HepG2 (cell line): ENCODE measurements around the gene GMEB2. TPM values are rescaled to one million over a fixed set of nuclear protein-coding genes. Genes with fewer than 3 reads are reported as not detected.

Source experiments
- ATAC-seq: fragments of 200-7000 bp; cut with Tn5 transposase; 3 replicates; pipeline ENCODE4 v1.9.1; 2020; ENCODE audit warnings: mild to moderate bottlenecking, moderate library complexity
- BruUV-seq: library from RNA; stranded (reverse); fragments of 400-500 nt; replicated peaks from 2 replicates; lab custom pipeline; 2021; lab: Mats Ljungman, UMichigan
- CTCF ChIA-PET: fragments of 300-600 bp; formaldehyde crosslinking; extraction: SDS; loops from one replicate; lab custom pipeline; 2021; ENCODE audit warnings: low total read pairs, inconsistent platforms, low intra/inter-chr PET ratio; lab: Yijun Ruan, JAX
- POLR2A ChIA-PET: fragments of 350-600 bp; sonication (Branson Sonifier 250); formaldehyde crosslinking; loops from one replicate; lab custom pipeline; 2020; ENCODE audit warnings: antibody characterized with exemption, inconsistent platforms; lab: Yijun Ruan, JAX
- DNase-seq: peaks from one replicate; pipeline ENCODE4 v3.0.0-alpha.2; 2015; ENCODE audit warnings: low spot score
- FAIRE-seq: peaks from 3 replicates; lab custom pipeline; 2011; peaks lifted over from hg19 to GRCh38; lab: Jason Lieb, UNC
- H2AFZ ChIP-seq: one replicate; pipeline ENCODE4 v1.6.1; 2011; ENCODE audit warnings: low read length, inconsistent platforms
- H3K27ac ChIP-seq: fragments of 300-600 bp; 3 replicates; pipeline ENCODE4 v1.8.0; 2011; ENCODE audit warnings: mixed run types, mild to moderate bottlenecking, mixed read lengths, low read length, inconsistent platforms; ENCODE audit not compliant: insufficient read depth; ENCODE audit errors: extremely low read length
- H3K27me3 ChIP-seq, 2 experiments: fragments of 200-600 bp in 1 of 2; 2 replicates in 1 of 2; 3 replicates in 1 of 2; pipeline versions ENCODE4 v1.6.0 to v1.8.0; 2011; ENCODE audit warnings: low read length in 2 of 2, mild to moderate bottlenecking in 2 of 2, moderate library complexity in 2 of 2, inconsistent platforms in 1 of 2; ENCODE audit not compliant: insufficient read depth in 2 of 2, control insufficient read depth in 1 of 2
- H3K36me3 ChIP-seq, 2 experiments: fragments of 200-600 bp in 1 of 2; replicated peaks in 1 of 2; 2 replicates in 1 of 2; 3 replicates in 1 of 2; pipeline versions ENCODE4 v1.5.1 to v1.8.0; 2011; ENCODE audit warnings: low read length in 2 of 2, inconsistent platforms in 1 of 2; ENCODE audit not compliant: insufficient read depth in 2 of 2, control insufficient read depth in 1 of 2
- H3K4me1 ChIP-seq: 2 replicates; pipeline ENCODE4 v1.5.1; 2012; ENCODE audit warnings: low read length, inconsistent platforms; ENCODE audit not compliant: insufficient read depth
- H3K4me2 ChIP-seq: 2 replicates; pipeline ENCODE4 v1.6.0; 2011; ENCODE audit warnings: low read depth, low read length, inconsistent platforms
- H3K4me3 ChIP-seq, 3 experiments: fragments of 200-600 bp in 1 of 3; sonication (generic), shearing (Covaris generic) in 1 of 3; replicated peaks in 1 of 3; 2 replicates each; pipeline ENCODE4 v1.5.1; 2011 to 2016; ENCODE audit warnings: low read length in 3 of 3, inconsistent platforms in 2 of 3, low read depth in 2 of 3, mild to moderate bottlenecking in 2 of 3, control low read depth in 1 of 3, mixed read lengths in 1 of 3; ENCODE audit not compliant: insufficient read depth in 1 of 3
- H3K79me2 ChIP-seq: one replicate; pipeline ENCODE4 v1.6.1; 2011; ENCODE audit warnings: low read length, inconsistent platforms; ENCODE audit not compliant: insufficient read depth
- H3K9ac ChIP-seq: 2 replicates; pipeline ENCODE4 v1.6.0; 2011; ENCODE audit warnings: mild to moderate bottlenecking, low read depth, low read length, inconsistent platforms; ENCODE audit not compliant: insufficient read depth
- H3K9me3 ChIP-seq: 2 replicates; pipeline ENCODE4 v1.5.1; 2012; ENCODE audit warnings: mild to moderate bottlenecking, low read length
- H4K20me1 ChIP-seq: 2 replicates; pipeline ENCODE4 v1.6.0; 2011; ENCODE audit warnings: inconsistent platforms, mild to moderate bottlenecking, low read length, moderate library complexity; ENCODE audit not compliant: insufficient read depth
- GLI4 ChIP-seq: sonication (generic); formaldehyde crosslinking; IDR thresholded peaks from 2 replicates; pipeline ENCODE4 v1.5.1; 2020; ENCODE audit warnings: missing genetic modification reagents, mild to moderate bottlenecking, moderate library complexity, borderline replicate concordance
- WGBS: methylation state at CpG from one replicate; pipeline ENCODE4 v1.1.6; 2017; ENCODE audit warnings: low lambda C conversion rate; 5-methylcytosine and 5-hydroxymethylcytosine counted together
- in situ Hi-C: cut with HindIII; loops from 2 replicates; pipeline ENCODE4 v1.10.0; 2017; ENCODE audit warnings: low pct_unique_long_range_greater_than_20kb; ENCODE audit not compliant: extremely low pct_ligation_motif_present
- intact Hi-C: fragments of 100-400 bp; cut with micrococcal nuclease; formaldehyde crosslinking; loops from one replicate; pipeline ENCODE4 v1.10.0; 2022; ENCODE audit not compliant: unreplicated experiment
- polyA plus RNA-seq, 8 experiments: library from polyadenylated mRNA; depleted of rRNA in 3 of 8; stranded (reverse) in 7 of 8; unstranded in 1 of 8; fragments of >200 nt; fragmentation: Illumina TruSeq in 4 of 8; extraction: Trizol in 4 of 8; gene quantifications; 2 replicates each; pipeline versions ENCODE4 v1.2.1 to v1.2.3, GENCODE V29; 2011 to 2016; ENCODE audit warnings: low read depth in 4 of 8, missing spikeins in 1 of 8, mixed read lengths in 1 of 8; ENCODE audit not compliant: insufficient read depth in 1 of 8
- total RNA-seq, 5 experiments: library from RNA; depleted of rRNA; stranded (reverse); fragments of >200 nt; fragmentation: Illumina TruSeq; extraction: Trizol; gene quantifications; 2 replicates each; pipeline ENCODE4 v1.2.3, GENCODE V29; 2016; ENCODE audit warnings: low read depth in 1 of 5
- TF ChIP-seq, protein P1 (sequence below): fragments of 450-650 bp; IDR thresholded peaks from 2 replicates; pipeline ENCODE4 v1.6.1; 2017
- TF ChIP-seq, protein P2 (sequence below): fragments of 450-650 bp; IDR thresholded peaks from 2 replicates; pipeline ENCODE4 v1.6.1; 2016

The GMEB2 gene
- total and polyA plus RNA-seq, 2 of the 13 experiments (the other 11 are each of a cell fraction or from before 2014, with no cell fraction given) = 10.6 to 12.4 TPM

DNA sequence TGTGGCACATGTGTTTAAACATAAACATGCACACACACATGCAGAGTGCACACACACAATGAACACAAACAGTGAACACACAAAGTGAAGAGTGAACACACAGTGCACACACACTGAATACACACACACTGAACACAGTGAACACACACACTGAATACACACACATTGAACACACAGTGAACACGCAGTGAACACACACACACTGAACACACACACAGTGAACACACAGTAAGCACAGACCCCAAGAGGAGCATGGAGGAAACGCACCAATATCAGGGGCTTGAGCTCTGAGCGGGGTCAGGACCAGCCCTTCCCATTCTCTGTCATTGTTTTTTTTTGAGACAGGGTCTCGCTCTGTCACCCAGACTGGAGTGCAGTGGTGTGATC is 35.8 kb downstream of the GMEB2 start:
- POLR2A ChIA-PET = no interaction called here
- H3K4me1 ChIP-seq = peaks cover 12% of the 10 kb centered on the region; the same call in 1 of the 2 replicates
- H3K36me3 ChIP-seq = peaks cover 15 to 20% of the 10 kb centered on the region in 2 experiments; a peak in 4 of 5 replicates
- no peak overlapping the region for H3K27ac ChIP-seq
- no peak overlapping the region for H3K4me3 ChIP-seq
- intact Hi-C loops (no loop called here), in situ Hi-C loops (no loop called here)
- H4K20me1 ChIP-seq = no peaks in the 10 kb centered on the region
- no peak overlapping the region for H3K4me2 ChIP-seq
- FAIRE-seq = peak; percentile 46
- H3K27me3 ChIP-seq = no peaks in the 10 kb centered on the region
- TF ChIP-seq GLI4 (CRISPR knock-in tag) = no peak
- TF ChIP-seq, protein P1, sequence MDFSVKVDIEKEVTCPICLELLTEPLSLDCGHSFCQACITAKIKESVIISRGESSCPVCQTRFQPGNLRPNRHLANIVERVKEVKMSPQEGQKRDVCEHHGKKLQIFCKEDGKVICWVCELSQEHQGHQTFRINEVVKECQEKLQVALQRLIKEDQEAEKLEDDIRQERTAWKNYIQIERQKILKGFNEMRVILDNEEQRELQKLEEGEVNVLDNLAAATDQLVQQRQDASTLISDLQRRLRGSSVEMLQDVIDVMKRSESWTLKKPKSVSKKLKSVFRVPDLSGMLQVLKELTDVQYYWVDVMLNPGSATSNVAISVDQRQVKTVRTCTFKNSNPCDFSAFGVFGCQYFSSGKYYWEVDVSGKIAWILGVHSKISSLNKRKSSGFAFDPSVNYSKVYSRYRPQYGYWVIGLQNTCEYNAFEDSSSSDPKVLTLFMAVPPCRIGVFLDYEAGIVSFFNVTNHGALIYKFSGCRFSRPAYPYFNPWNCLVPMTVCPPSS = 0 out of 2 replicates have a peak, but pooled peaks have one; percentile 45
- TF ChIP-seq, protein P2, sequence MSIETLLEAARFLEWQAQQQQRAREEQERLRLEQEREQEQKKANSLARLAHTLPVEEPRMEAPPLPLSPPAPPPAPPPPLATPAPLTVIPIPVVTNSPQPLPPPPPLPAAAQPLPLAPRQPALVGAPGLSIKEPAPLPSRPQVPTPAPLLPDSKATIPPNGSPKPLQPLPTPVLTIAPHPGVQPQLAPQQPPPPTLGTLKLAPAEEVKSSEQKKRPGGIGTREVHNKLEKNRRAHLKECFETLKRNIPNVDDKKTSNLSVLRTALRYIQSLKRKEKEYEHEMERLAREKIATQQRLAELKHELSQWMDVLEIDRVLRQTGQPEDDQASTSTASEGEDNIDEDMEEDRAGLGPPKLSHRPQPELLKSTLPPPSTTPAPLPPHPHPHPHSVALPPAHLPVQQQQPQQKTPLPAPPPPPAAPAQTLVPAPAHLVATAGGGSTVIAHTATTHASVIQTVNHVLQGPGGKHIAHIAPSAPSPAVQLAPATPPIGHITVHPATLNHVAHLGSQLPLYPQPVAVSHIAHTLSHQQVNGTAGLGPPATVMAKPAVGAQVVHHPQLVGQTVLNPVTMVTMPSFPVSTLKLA = peak; percentile 88
- ATAC-seq = no peak
- 99% methylated on average over 4 of the region's 4 CpGs for WGBS
- no TSS peak for BruUV-seq
- CTCF ChIA-PET = no interaction called here
- no peaks in the 10 kb centered on the region for H3K79me2 ChIP-seq
- H2AFZ ChIP-seq = no peak overlapping the region
- H3K9me3 ChIP-seq = no peaks in the 10 kb centered on the region
- H3K9ac ChIP-seq = no peak overlapping the region
- no peak for DNase-seq
